H1 (cell line): ENCODE measurements around the gene POLN. TPM values are rescaled to one million over a fixed set of nuclear protein-coding genes. Genes with fewer than 3 reads are reported as not detected.

Source experiments
- ATF3 ChIP-seq: IDR thresholded peaks from 2 replicates; pipeline ENCODE4 v1.6.1; 2011; ENCODE audit warnings: low read depth, mild to moderate bottlenecking, low read length; ENCODE audit not compliant: insufficient read depth
- CHD2 ChIP-seq: IDR thresholded peaks from 2 replicates; pipeline ENCODE4 v1.6.1; 2012; ENCODE audit warnings: low read length, improper control_type of control experiment
- JUN ChIP-seq: IDR thresholded peaks from 2 replicates; pipeline ENCODE4 v1.6.1; 2011; ENCODE audit warnings: low read depth, mild to moderate bottlenecking, improper control_type of control experiment, low read length
- SP1 ChIP-seq: IDR thresholded peaks from 2 replicates; pipeline ENCODE4 v1.6.1; 2011; ENCODE audit warnings: low read depth, low read length
- TBP ChIP-seq: IDR thresholded peaks from 2 replicates; pipeline ENCODE4 v1.6.1; 2011; ENCODE audit warnings: low read depth, low read length, improper control_type of control experiment
- ZNF274 ChIP-seq: IDR thresholded peaks from 2 replicates; pipeline ENCODE4 v1.7.0; 2012; ENCODE audit warnings: low read length, borderline replicate concordance; ENCODE audit errors: extremely low read depth
- polyA plus RNA-seq, 7 experiments: library from polyadenylated mRNA; depleted of rRNA in 3 of 7; stranded (reverse) in 5 of 7; unstranded in 2 of 7; fragments of >200 nt in 5 of 7; fragments of 200-250 nt in 2 of 7; gene quantifications; 1 replicate in 5 of 7; 2 replicates in 1 of 7; 4 replicates in 1 of 7; pipeline versions ENCODE4 v1.2.1 to v1.2.3, GENCODE V29; 2011 to 2013; ENCODE audit warnings: missing spikeins in 2 of 7, mixed read lengths in 2 of 7
- total RNA-seq: library from RNA; stranded (reverse); fragmentation: NEBNext Ultra II Directional; extraction: Animal tissue kit (Norgen Biotek cat#: 25700); gene quantifications from 2 replicates; pipeline ENCODE4 v1.2.1, GENCODE V29; 2021
- TF ChIP-seq, protein P1 (sequence below): IDR thresholded peaks from 2 replicates; pipeline ENCODE4 v1.6.1; 2012; ENCODE audit warnings: low read length, inconsistent platforms

The POLN gene
- total and polyA plus RNA-seq, 2 of the 8 experiments (the other 6 are each of a cell fraction or from before 2014, with no cell fraction given) = 0.98 to 1.5 TPM

DNA sequence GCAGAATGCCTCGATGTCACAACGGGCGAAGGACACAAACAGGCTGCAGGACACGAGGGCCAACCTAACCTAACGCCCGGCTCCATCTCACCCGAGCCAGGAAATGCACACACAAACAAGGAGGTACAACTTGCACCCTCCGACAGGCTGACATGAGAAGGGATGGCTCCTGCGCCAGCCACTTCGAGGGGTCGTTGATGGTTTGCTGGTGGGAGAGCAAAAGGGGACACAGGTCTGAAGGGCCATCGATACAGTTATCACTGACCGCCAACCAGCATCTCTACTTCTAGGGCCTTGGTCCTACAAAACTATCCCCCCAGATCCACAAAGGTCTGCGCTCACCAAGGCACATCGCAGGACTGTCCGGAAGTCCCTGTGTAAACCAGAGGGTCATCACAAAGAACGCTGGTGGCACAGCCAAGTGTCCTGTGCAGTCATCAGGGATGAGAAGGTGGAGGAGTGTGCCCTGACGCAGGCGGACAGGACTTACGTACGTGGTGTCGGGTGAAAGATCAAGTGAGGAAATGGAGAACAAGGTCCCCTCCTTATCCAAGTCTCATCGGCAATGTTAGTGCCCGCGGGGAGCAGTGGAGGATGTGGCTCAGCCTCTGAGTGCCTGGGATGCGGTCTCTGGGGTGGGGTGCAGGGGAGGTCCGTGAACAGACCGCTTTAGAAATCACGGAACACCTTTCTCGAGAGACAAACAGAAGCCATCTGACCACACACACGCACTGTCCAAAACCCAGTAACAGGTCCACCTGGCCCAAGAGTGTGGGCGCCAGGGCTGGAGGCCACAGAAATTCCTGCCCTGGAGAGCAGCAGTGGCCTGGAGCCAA, 13.0 kb upstream of the POLN start (continued):
- no peak for TF ChIP-seq SP1
- no peak for TF ChIP-seq ZNF274
- TF ChIP-seq TBP = no peak
- no peak for TF ChIP-seq ATF3
- no peak for TF ChIP-seq JUN
- no peak for TF ChIP-seq CHD2
- TF ChIP-seq, protein P1, sequence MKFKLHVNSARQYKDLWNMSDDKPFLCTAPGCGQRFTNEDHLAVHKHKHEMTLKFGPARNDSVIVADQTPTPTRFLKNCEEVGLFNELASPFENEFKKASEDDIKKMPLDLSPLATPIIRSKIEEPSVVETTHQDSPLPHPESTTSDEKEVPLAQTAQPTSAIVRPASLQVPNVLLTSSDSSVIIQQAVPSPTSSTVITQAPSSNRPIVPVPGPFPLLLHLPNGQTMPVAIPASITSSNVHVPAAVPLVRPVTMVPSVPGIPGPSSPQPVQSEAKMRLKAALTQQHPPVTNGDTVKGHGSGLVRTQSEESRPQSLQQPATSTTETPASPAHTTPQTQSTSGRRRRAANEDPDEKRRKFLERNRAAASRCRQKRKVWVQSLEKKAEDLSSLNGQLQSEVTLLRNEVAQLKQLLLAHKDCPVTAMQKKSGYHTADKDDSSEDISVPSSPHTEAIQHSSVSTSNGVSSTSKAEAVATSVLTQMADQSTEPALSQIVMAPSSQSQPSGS = no peak
- TF ChIP-seq, all 59 proteins: peak for 0
